Activated CD8-positive, alpha-beta memory T cell treated with anti-CD3 and anti-CD28 coated beads, Interleukin-2, amount 50 U/mL, for 1 hour (primary cell): ENCODE results near the gene HNRNPM.
"Not testable (repeated sequence)": the region's sequence is repeated elsewhere in the genome, so short reads cannot be mapped to it uniquely, and the experiment has no call there.

ENCODE experiments used
- DNase-seq: peaks from one replicate; pipeline ENCODE4 v3.0.0-alpha.2; 2020; ENCODE audit errors: extremely low read depth

The HNRNPM gene

GRCh38 chr19:8425331-8425730, 19.4 kb upstream of the HNRNPM start:
- DNase-seq: not testable (repeated sequence)

- DNase-seq: no peak
Observed at GRCh38 chr19:8426283-8426682, 18.5 kb upstream of the HNRNPM start.

- DNase-seq: no peak
Observed at GRCh38 chr19:8429044-8429443, 15.7 kb upstream of the HNRNPM start.

GRCh38 chr19:8429826-8430225, 14.9 kb upstream of the HNRNPM start:
- DNase-seq: no peak

GRCh38 chr19:8430650-8431049, 14.1 kb upstream of the HNRNPM start:
- no peak for DNase-seq

- DNase-seq: no peak
Observed at GRCh38 chr19:8438236-8438635, 6.5 kb upstream of the HNRNPM start.

GRCh38 chr19:8441725-8442544, 2.8 kb upstream of the HNRNPM start:
- DNase-seq: no peak

GRCh38 chr19:8444140-8444676, 567 bp upstream of the HNRNPM start:
- not testable (repeated sequence) for DNase-seq

GRCh38 chr19:8445488-8446001, 770 bp downstream of the HNRNPM start:
- DNase-seq: no peak

GRCh38 chr19:8446061-8446709, 1.4 kb downstream of the HNRNPM start:
- no peak for DNase-seq

- no peak for DNase-seq
Observed at GRCh38 chr19:8449830-8450229, 5.1 kb downstream of the HNRNPM start.

- no peak for DNase-seq
Observed at GRCh38 chr19:8451377-8451776, 6.6 kb downstream of the HNRNPM start.

GRCh38 chr19:8451885-8452284, 7.1 kb downstream of the HNRNPM start:
- no peak for DNase-seq

GRCh38 chr19:8452446-8453123, 7.8 kb downstream of the HNRNPM start:
- no peak for DNase-seq

GRCh38 chr19:8453616-8454015, 8.8 kb downstream of the HNRNPM start:
- DNase-seq: no peak

GRCh38 chr19:8454218-8454617, 9.4 kb downstream of the HNRNPM start:
- DNase-seq: no peak

- DNase-seq: no peak
Observed at GRCh38 chr19:8455018-8455417, 10.2 kb downstream of the HNRNPM start.

GRCh38 chr19:8456064-8456463, 11.3 kb downstream of the HNRNPM start:
- no peak for DNase-seq

- no peak for DNase-seq
Observed at GRCh38 chr19:8457209-8457608, 12.4 kb downstream of the HNRNPM start.

GRCh38 chr19:8457827-8458226, 13.1 kb downstream of the HNRNPM start:
- no peak for DNase-seq

GRCh38 chr19:8458380-8458779, 13.6 kb downstream of the HNRNPM start:
- DNase-seq: no peak

GRCh38 chr19:8459095-8459494, 14.3 kb downstream of the HNRNPM start:
- no peak for DNase-seq
